ENCODE measurements around the gene IFITM1.

GRCh38 chr11:287821-288477 lies 25.9 kb upstream of the IFITM1 start:
- TF ChIP-seq CTCF (IDR thresholded peaks at IDR 0.05; ENCODE audit: low read depth, low read length, missing input control), result no peak
- TF ChIP-seq RAD21 (IDR thresholded peaks at IDR 0.05), result no peak
- no peak for TF ChIP-seq SP1 (IDR thresholded peaks at IDR 0.05)
- no peak for TF ChIP-seq RXRA (IDR thresholded peaks at IDR 0.05)
